Cardiac atrium fibroblast (primary cell): Measurements from ENCODE around the gene CYP4F3. TPM values are rescaled to one million over a fixed set of nuclear protein-coding genes. Genes with fewer than 3 reads are reported as not detected.

Experiments used
- total RNA-seq: library from RNA; depleted of rRNA; stranded (reverse); fragments of >200 nt; gene quantifications from 2 replicates; pipeline ENCODE4 v1.2.3, GENCODE V29; 2015

Gene CYP4F3
- total RNA-seq: not detected in 2 replicates

GRCh38 chr19:15640294-15640903 is at the start of gene CYP4F3:
Gene CYP4F3 (plus strand): TSS chr19:15640897. CDS start chr19:15641416, 519 bp downstream.

DNA sequence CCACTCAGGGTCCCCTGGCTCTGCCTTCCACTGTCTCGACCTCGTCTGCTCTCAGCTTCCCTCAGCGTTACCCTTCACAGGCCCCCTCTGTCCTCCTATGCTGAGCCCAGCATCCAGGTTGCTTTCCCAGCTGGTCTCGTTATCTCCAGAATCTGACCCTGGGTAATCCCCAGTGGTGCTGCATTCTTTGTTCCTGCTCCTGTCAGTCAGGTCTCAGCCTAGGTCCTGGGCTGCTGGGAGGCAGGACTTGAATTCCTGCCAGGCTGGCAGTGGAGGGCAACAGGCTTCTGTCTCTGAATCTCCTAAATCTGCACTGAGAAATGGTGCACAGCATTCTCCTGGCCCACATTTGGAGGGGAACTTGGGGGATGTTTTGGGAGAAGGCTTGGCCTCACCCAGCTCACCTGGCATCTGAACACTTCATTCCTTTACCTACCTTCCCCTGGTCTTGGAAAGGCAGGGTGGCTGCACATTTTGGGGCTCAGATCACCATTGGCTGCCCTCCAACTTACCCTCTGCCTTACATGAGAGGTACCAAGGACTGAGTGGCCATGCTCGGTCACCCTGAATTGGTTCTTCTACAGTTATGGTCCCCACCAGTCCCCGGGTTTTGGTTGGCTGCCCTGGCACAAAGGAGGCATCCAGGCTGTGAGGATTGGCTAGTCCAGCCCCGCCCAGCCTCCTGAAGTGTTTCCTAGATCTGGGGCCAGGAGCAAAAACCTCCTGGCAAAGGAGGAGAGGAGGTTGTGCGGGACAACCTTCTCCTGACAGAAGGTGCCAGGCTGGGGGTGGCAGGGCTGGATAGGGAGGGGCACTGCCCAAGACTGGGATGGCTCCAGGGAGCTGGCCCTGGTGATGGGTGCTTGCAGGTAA is 26.0 kb upstream of the CYP4F3 start, which contains the start of gene CYP4F8:
Gene CYP4F8 (plus strand): TSS at position 712 of the 873 bp plus-strand sequence. CDS start 399 bp downstream, outside the sequence.

GRCh38 chr19:15672580-15673175 is 32.0 kb downstream of the CYP4F3 start, which contains the start of gene CYP4F12:
Gene CYP4F12 (plus strand): TSS chr19:15673087. CDS start chr19:15673530, 443 bp downstream.

Other genes starting within 250 kb of the CYP4F3 start
- 47.8 and 68.0 TPM in 2 replicates for gene AKAP8L, start 221.9 kb upstream of the CYP4F3 start, total RNA-seq
- gene WIZ, start 190.9 kb upstream of the CYP4F3 start, total RNA-seq: 27.5 and 34.1 TPM in 2 replicates
- 0.16 TPM in 1 of 2 replicates, not detected in the other for gene RASAL3, start 176.4 kb upstream of the CYP4F3 start, total RNA-seq
- gene PGLYRP2, start 161.4 kb upstream of the CYP4F3 start, total RNA-seq: not detected in 2 replicates
- gene CYP4F22, start 132.4 kb upstream of the CYP4F3 start, total RNA-seq: not detected in 2 replicates
- gene CYP4F8, start 25.7 kb upstream of the CYP4F3 start, total RNA-seq: not detected in 2 replicates
- not detected in 2 replicates for gene CYP4F12, start 32.2 kb downstream of the CYP4F3 start, total RNA-seq
- not detected in 2 replicates for gene OR10H2, start 87.1 kb downstream of the CYP4F3 start, total RNA-seq
- gene OR10H3, start 97.1 kb downstream of the CYP4F3 start, total RNA-seq: not detected in 2 replicates
- not detected in 2 replicates for gene OR10H5, start 146.8 kb downstream of the CYP4F3 start, total RNA-seq
- not detected in 2 replicates for gene OR10H1, start 174.8 kb downstream of the CYP4F3 start, total RNA-seq